Neural cell (in vitro differentiated cells): ENCODE data around the gene ZFP14. TPM values are rescaled to one million over a fixed set of nuclear protein-coding genes. Genes with fewer than 3 reads are reported as not detected.

Experiments used
- H2AFZ ChIP-seq: fragments of 200-600, 300-800 bp; sonication (generic), shearing (Covaris generic); 2 replicates; pipeline ENCODE4 v1.6.0; 2014; ENCODE audit warnings: low read depth, mild to moderate bottlenecking, antibody characterized with exemption, low read length, moderate library complexity
- H3F3A ChIP-seq: fragments of 200-600 bp; shearing (Covaris generic); 2 replicates; pipeline ENCODE4 v1.6.1; 2016; ENCODE audit warnings: mild to moderate bottlenecking, moderate library complexity, mixed read lengths, antibody characterized with exemption, low read length; ENCODE audit not compliant: insufficient read depth, poor library complexity, severe bottlenecking
- H3K27ac ChIP-seq: fragments of 200-600, 300-800 bp; sonication (generic), shearing (Covaris generic); 2 replicates; pipeline ENCODE4 v1.5.1; 2014; ENCODE audit warnings: mild to moderate bottlenecking, low read length, moderate library complexity
- H3K27me3 ChIP-seq: fragments of 300-800, 200-600 bp; sonication (generic), shearing (Covaris generic); 2 replicates; pipeline ENCODE4 v1.6.0; 2014; ENCODE audit warnings: mild to moderate bottlenecking, low read depth, low read length, moderate library complexity; ENCODE audit not compliant: insufficient read depth
- H3K36me3 ChIP-seq: fragments of 300-800, 200-600 bp; sonication (generic), shearing (Covaris generic); 2 replicates; pipeline ENCODE4 v1.5.1; 2014; ENCODE audit warnings: mild to moderate bottlenecking, antibody characterized with exemption, low read length, moderate library complexity; ENCODE audit not compliant: insufficient read depth
- H3K4me2 ChIP-seq: fragments of 300-800, 200-600 bp; sonication (generic), shearing (Covaris generic); 2 replicates; pipeline ENCODE4 v1.6.0; 2014; ENCODE audit warnings: mild to moderate bottlenecking, low read length
- H3K4me3 ChIP-seq: fragments of 300-800, 200-600 bp; sonication (generic), shearing (Covaris generic); 2 replicates; pipeline ENCODE4 v1.5.1; 2014; ENCODE audit warnings: mild to moderate bottlenecking, low read length, moderate library complexity
- H3K79me2 ChIP-seq: fragments of 200-600 bp; shearing (Covaris generic); replicated peaks from 2 replicates; pipeline ENCODE4 v1.6.0; 2014; ENCODE audit warnings: mild to moderate bottlenecking, low read length, moderate library complexity; ENCODE audit not compliant: insufficient read depth
- H3K9ac ChIP-seq: fragments of 300-800, 200-600 bp; sonication (generic), shearing (Covaris generic); 2 replicates; pipeline ENCODE4 v1.6.1; 2016; ENCODE audit warnings: mild to moderate bottlenecking, low read length, mixed read lengths
- H3K9me2 ChIP-seq: fragments of 200-600 bp; shearing (Covaris generic); 2 replicates; pipeline ENCODE4 v1.6.1; 2016; ENCODE audit warnings: mild to moderate bottlenecking, low read length, mixed read lengths; ENCODE audit not compliant: insufficient read depth
- H3K9me3 ChIP-seq: fragments of 200-600, 300-800 bp; sonication (generic), shearing (Covaris generic); 2 replicates; pipeline ENCODE4 v1.6.1; 2016; ENCODE audit warnings: mild to moderate bottlenecking, mixed run types, low read length, moderate library complexity, mixed read lengths
- H4K20me1 ChIP-seq: fragments of 200-600 bp; shearing (Covaris generic); 2 replicates; pipeline ENCODE4 v1.6.1; 2016; ENCODE audit warnings: mild to moderate bottlenecking, mixed run types; ENCODE audit not compliant: insufficient read depth
- CTCF ChIP-seq: fragments of 450-650 bp; IDR thresholded peaks from 2 replicates; pipeline ENCODE4 v1.5.1; 2014; ENCODE audit warnings: antibody characterized with exemption, mild to moderate bottlenecking, moderate library complexity; ENCODE audit not compliant: poor library complexity, severe bottlenecking
- EP300 ChIP-seq: fragments of 450-650 bp; conservative IDR thresholded peaks from 2 replicates; pipeline ENCODE4 v1.6.1; 2014; ENCODE audit warnings: antibody characterized with exemption, mild to moderate bottlenecking, moderate library complexity; ENCODE audit not compliant: poor library complexity, severe bottlenecking
- EZH2 ChIP-seq: fragments of 200-600, 300-800 bp; shearing (Covaris generic), sonication (generic); IDR thresholded peaks from 2 replicates; pipeline ENCODE4 v1.6.1; 2014; ENCODE audit warnings: antibody characterized with exemption, low read length, borderline replicate concordance, mild to moderate bottlenecking; ENCODE audit not compliant: insufficient read depth, poor library complexity, severe bottlenecking
- MXI1 ChIP-seq: fragments of 450-650 bp; conservative IDR thresholded peaks from 2 replicates; pipeline ENCODE4 v1.6.1; 2014; ENCODE audit warnings: antibody characterized with exemption, mild to moderate bottlenecking; ENCODE audit not compliant: poor library complexity, severe bottlenecking
- POLR2AphosphoS5 ChIP-seq: IDR thresholded peaks from 2 replicates; pipeline ENCODE4 v1.6.1; 2012
- RAD21 ChIP-seq: fragments of 450-650 bp; conservative IDR thresholded peaks from 2 replicates; pipeline ENCODE4 v1.6.1; 2014; ENCODE audit warnings: antibody characterized with exemption, mild to moderate bottlenecking, moderate library complexity
- REST ChIP-seq: IDR thresholded peaks from 2 replicates; pipeline ENCODE4 v1.6.1; 2012; ENCODE audit warnings: borderline replicate concordance
- SMC3 ChIP-seq: fragments of 450-650 bp; conservative IDR thresholded peaks from 2 replicates; pipeline ENCODE4 v1.6.1; 2014; ENCODE audit warnings: antibody characterized with exemption, mild to moderate bottlenecking, moderate library complexity; ENCODE audit not compliant: poor library complexity
- TAF1 ChIP-seq: IDR thresholded peaks from 2 replicates; pipeline ENCODE4 v1.6.1; 2012; ENCODE audit warnings: low read depth
- polyA plus RNA-seq: library from polyadenylated mRNA; depleted of rRNA; stranded (reverse); fragments of >200 nt; gene quantifications from 2 replicates; pipeline ENCODE4 v1.2.3, GENCODE V29; 2014

The ZFP14 gene
- polyA plus RNA-seq, 1 donor from 2014 or later, result 16.1 TPM

- H3K36me3 ChIP-seq, result no peaks in the 10 kb centered on the region
- H3K9ac ChIP-seq, result peak within 1 kb of the TSS; percentile 88
- H3K4me2 ChIP-seq, result peak within 1 kb of the TSS; percentile 75
- H3K4me3 ChIP-seq, result peak within 1 kb of the TSS; percentile 80
- H3K9me3 ChIP-seq, result peaks cover 7% of the 10 kb centered on the region
- no peaks in the 10 kb centered on the region for H3K9me2 ChIP-seq
- peaks cover 28% of the 10 kb centered on the region for H3K79me2 ChIP-seq
- H3K27me3 ChIP-seq, result peaks cover 22% of the 10 kb centered on the region
- peak within 1 kb of the TSS; percentile 83 for H3K27ac ChIP-seq
- no peaks in the 10 kb centered on the region for H3F3A ChIP-seq
- TF ChIP-seq REST, result no peak
- TF ChIP-seq POLR2AphosphoS5, result peak; percentile 73
- peak; percentile 41 for TF ChIP-seq EP300
- peak; percentile 35 for TF ChIP-seq CTCF
- peak; percentile 46 for TF ChIP-seq RAD21
- TF ChIP-seq MXI1, result peak; percentile 60
- peak; percentile 71 for TF ChIP-seq TAF1
- TF ChIP-seq SMC3, result peak; percentile 22
- TF ChIP-seq EZH2, result no peak
- no peaks in the 10 kb centered on the region for H4K20me1 ChIP-seq
- peak within 1 kb of the TSS; percentile 94 for H2AFZ ChIP-seq
Observed at GRCh38 chr19:36418287-36419001, 39.4 kb upstream of the ZFP14 start, which contains the start of gene ZFP82. Gene ZFP82 (minus strand): TSS chr19:36418644. CDS start chr19:36409789, 8,855 bp downstream.

- TF ChIP-seq CTCF, result no peak
- no peak for TF ChIP-seq EP300
- TF ChIP-seq SMC3, result no peak
- no peak for TF ChIP-seq TAF1
- TF ChIP-seq POLR2AphosphoS5, result no peak
- TF ChIP-seq REST, result no peak
- no peak for TF ChIP-seq RAD21
- no peak for TF ChIP-seq EZH2
- TF ChIP-seq MXI1, result no peak
- peaks cover 30% of the 10 kb centered on the region for H3K79me2 ChIP-seq
Observed at GRCh38 chr19:36417752-36418286, 38.8 kb upstream of the ZFP14 start.

More at GRCh38 chr19:36417752-36418286, 38.8 kb upstream of the ZFP14 start:
- Histone ChIP-seq H2AFZ (peak overlapping the region; percentile 94), H3K27me3 (peaks cover 22% of the 10 kb centered on the region), H4K20me1 (no peaks in the 10 kb centered on the region), H3F3A (no peaks in the 10 kb centered on the region), H3K9me2 (no peaks in the 10 kb centered on the region), H3K4me2 (peak overlapping the region; percentile 53), H3K36me3 (no peaks in the 10 kb centered on the region), H3K9me3 (peaks cover 9% of the 10 kb centered on the region), H3K27ac (peak overlapping the region; percentile 83), H3K4me3 (peak overlapping the region; percentile 80), H3K9ac (peak overlapping the region; percentile 88)
